ENCODE results near the gene DNAJC13. TPM values are rescaled to one million over a fixed set of nuclear protein-coding genes. Genes with fewer than 3 reads are reported as not detected.

The DNAJC13 gene
- total RNA-seq, 1 experiment from 2014 or later = 28.8 TPM

GRCh38 chr3:132382688-132383194 is 34.6 kb upstream of the DNAJC13 start:
- BruUV-seq (replicated peaks) = no TSS peak

More at GRCh38 chr3:132382688-132383194, 34.6 kb upstream of the DNAJC13 start:
- no peak overlapping the region for H3K27ac ChIP-seq (ENCODE audit: low read depth, low read length)
- H3K9ac ChIP-seq (ENCODE audit: low read length) = no peak overlapping the region
- no peaks in the 10 kb centered on the region for H3K79me2 ChIP-seq (ENCODE audit: insufficient read depth, low read length)
- ATAC-seq (peak; percentile 63; the same call in 1 of the 2 replicates), DNase-seq (ENCODE audit: low read depth, low spot score) (no peak)
- ChIA-PET POLR2A (no interaction called here), CTCF (interaction anchor here (1.5 kb wide), 1 partner anchor 16 kb away, joined by 5 read pairs; no protein-coding TSS in a partner anchor), RAD21 (ENCODE audit: low non-redundant PET in 1 of 2, low total read pairs in 2 of 2, uncharacterized antibody in 2 of 2, unreplicated experiment in 2 of 2) (no interaction called here)
- no peaks in the 10 kb centered on the region for H3K9me2 ChIP-seq (ENCODE audit: insufficient read depth)
- TF ChIP-seq POLR2AphosphoS5 (IDR thresholded peaks at IDR 0.05; ENCODE audit: low read depth, low read length) = no peak
- no peak for TF ChIP-seq POLR2A (IDR thresholded peaks at IDR 0.05; ENCODE audit: borderline replicate concordance, extremely low read depth, insufficient read depth, insufficient read length)
- TF ChIP-seq ZBTB33 (IDR thresholded peaks at IDR 0.05; ENCODE audit: extremely low read depth, insufficient replicate concordance, low read length) = no peak
- TF ChIP-seq REST (IDR thresholded peaks at IDR 0.05; ENCODE audit: low read depth) = no peak
- no peak for TF ChIP-seq CTCF (IDR thresholded peaks at IDR 0.05 in 2 of 3, conservative IDR thresholded peaks at IDR 0.05 in 1 of 3; ENCODE audit: borderline replicate concordance in 1 of 3, insufficient read depth in 1 of 3, low read depth in 2 of 3, low read length in 2 of 3)
- TF ChIP-seq TCF7L2 (IDR thresholded peaks at IDR 0.05; ENCODE audit: borderline replicate concordance, extremely low read depth, insufficient read depth, insufficient read length) = no peak
- TF ChIP-seq RAD21 (IDR thresholded peaks at IDR 0.05; ENCODE audit: low read depth) = no peak
- TF ChIP-seq CBX3 (IDR thresholded peaks at IDR 0.05; ENCODE audit: low read depth) = no peak
- no peak for TF ChIP-seq EGR1 (IDR thresholded peaks at IDR 0.05; ENCODE audit: low read depth)
- no peaks in the 10 kb centered on the region for H3K4me1 ChIP-seq (ENCODE audit: control insufficient read depth in 1 of 2, insufficient read depth in 2 of 2, low read length in 2 of 2)
- peaks cover 11% of the 10 kb centered on the region for H3K27me3 ChIP-seq (ENCODE audit: insufficient read depth, low read length)
- no peaks in the 10 kb centered on the region for H4K20me1 ChIP-seq (ENCODE audit: insufficient read depth)
- no peak overlapping the region for H2AFZ ChIP-seq (ENCODE audit: low read depth, low read length, poor library complexity, severe bottlenecking)
- H3K4me2 ChIP-seq (ENCODE audit: low read length) = no peak overlapping the region
- H3K4me3 ChIP-seq (replicated peaks in 1 of 2; ENCODE audit: low read depth in 1 of 2, low read length in 2 of 2) = no peak overlapping the region
- no peaks in the 10 kb centered on the region for H3K9me3 ChIP-seq (ENCODE audit: control insufficient read depth in 1 of 2, insufficient read depth in 1 of 2, low read depth in 1 of 2, low read length in 2 of 2)
- intact Hi-C loops (cut with micrococcal nuclease) = no loop called here
- no peaks in the 10 kb centered on the region for H3K36me3 ChIP-seq (ENCODE audit: control insufficient read depth in 1 of 2, insufficient read depth in 2 of 2, low read length in 2 of 2)
